Gastrocnemius medialis (tissue), 4 donors: ENCODE measurements around the gene SHROOM4. TPM values are rescaled to one million over a fixed set of nuclear protein-coding genes. Genes with fewer than 3 reads are reported as not detected.

Experiments used
- ATAC-seq, 2 donors: fragments of 150-250 bp; one replicate each; pipeline ENCODE4 v1.9.1; 2016
- DNase-seq, 2 donors: peaks; one replicate each; pipeline ENCODE4 v3.0.0-alpha.2; 2019
- H3K27ac ChIP-seq, 4 donors: fragments of 200-600 bp; sonication (generic); 1 replicate in 1 of 4; 2 replicates in 3 of 4; pipeline ENCODE4 v1.5.1; 2016 to 2018; ENCODE audit warnings: mild to moderate bottlenecking in 2 of 4, moderate library complexity in 1 of 4
- H3K27me3 ChIP-seq, 3 donors: fragments of 200-600 bp; sonication (generic) in 2 of 3; 1 replicate in 1 of 3; 2 replicates in 2 of 3; pipeline versions ENCODE4 v1.5.1 to v1.6.0; 2016 to 2019; ENCODE audit warnings: mild to moderate bottlenecking in 1 of 3, moderate library complexity in 1 of 3
- H3K36me3 ChIP-seq, 2 donors: fragments of 200-600 bp; sonication (generic) in 1 of 2; one replicate each; pipeline ENCODE4 v1.5.1; 2017 to 2018
- H3K4me1 ChIP-seq, 2 donors: fragments of 200-600 bp; sonication (generic) in 1 of 2; one replicate each; pipeline ENCODE4 v1.5.1; 2016 to 2017; ENCODE audit warnings: mild to moderate bottlenecking in 2 of 2
- H3K4me3 ChIP-seq, 4 donors: fragments of 200-600 bp; sonication (generic) in 3 of 4; 1 replicate in 1 of 4; 2 replicates in 3 of 4; pipeline ENCODE4 v1.5.1; 2016 to 2019; ENCODE audit warnings: mild to moderate bottlenecking in 2 of 4
- H3K9me3 ChIP-seq, 3 donors: fragments of 200-600 bp; sonication (generic) in 2 of 3; 1 replicate in 1 of 3; 2 replicates in 2 of 3; pipeline ENCODE4 v1.5.1; 2016 to 2019
- CTCF ChIP-seq, 5 experiments: fragments of 450-650 bp in 3 of 5; fragments of 200-600 bp in 2 of 5; sonication (generic) in 2 of 5; IDR thresholded peaks in 4 of 5; conservative IDR thresholded peaks in 1 of 5; 1 replicate in 4 of 5; 2 replicates in 1 of 5; pipeline ENCODE4 v1.5.1; 2016 to 2019; ENCODE audit warnings: antibody characterized with exemption in 5 of 5, mild to moderate bottlenecking in 3 of 5, moderate library complexity in 3 of 5
- POLR2A ChIP-seq, 2 donors: fragments of 450-650 bp; IDR thresholded peaks; one replicate each; pipeline ENCODE4 v1.6.1; 2017; ENCODE audit warnings: antibody characterized with exemption in 2 of 2, mild to moderate bottlenecking in 2 of 2, moderate library complexity in 2 of 2
- in situ Hi-C, 4 donors: fragments of 200-750 bp; cut with MboI; loops; one replicate each; pipeline versions ENCODE4 v1.15.0 to v1.8.0; 2017; ENCODE audit warnings: low sequenced_read_pairs in 4 of 4
- intact Hi-C: fragments of 100-400 bp; cut with DNase I; formaldehyde crosslinking; loops from one replicate; pipeline ENCODE4 v1.15.1; 2023; ENCODE audit warnings: low total_unique reads
- total RNA-seq, 4 donors: library from RNA; depleted of rRNA; stranded (reverse); fragments of >200 nt; gene quantifications; one replicate each; pipeline versions ENCODE4 v1.1.0 to v1.2.3, GENCODE V29; 2016

The SHROOM4 gene
- total RNA-seq, 4 donors from 2014 or later, result 3.8 to 6.1 (median 4.5) TPM

GRCh38 chrX:50565718-50566117, 248.3 kb downstream of the SHROOM4 start:
- H3K4me3 ChIP-seq, result no peak overlapping the region
- H3K9me3 ChIP-seq, result no peaks in the 10 kb centered on the region
- in situ Hi-C loops, result no loop called here
- intact Hi-C loops, result no loop called here
- H3K27me3 ChIP-seq, result peaks cover 0 to 3% (median 0%) of the 10 kb centered on the region in 3 donors
- no peak for ATAC-seq
- no peak for DNase-seq
- TF ChIP-seq CTCF (IDR thresholded peaks at IDR 0.05 in 4 of 5, conservative IDR thresholded peaks at IDR 0.05 in 1 of 5), result no peak
- TF ChIP-seq POLR2A (IDR thresholded peaks at IDR 0.05), result no peak
- no peaks in the 10 kb centered on the region for H3K4me1 ChIP-seq
- H3K27ac ChIP-seq, result no peak overlapping the region
- no peaks in the 10 kb centered on the region for H3K36me3 ChIP-seq

Other genes with a start within 250 kb of the SHROOM4 start
- not detected for gene BMP15, start 96.5 kb upstream of the SHROOM4 start, total RNA-seq